GM19099 (cell line): ENCODE measurements around the gene CC2D2B.

Experiments used
- POLR2A ChIP-seq: IDR thresholded peaks from 3 replicates; pipeline ENCODE4 v1.6.1; 2011; ENCODE audit warnings: low read depth; ENCODE audit not compliant: insufficient read length; ENCODE audit errors: extremely low read depth

CC2D2B gene

DNA sequence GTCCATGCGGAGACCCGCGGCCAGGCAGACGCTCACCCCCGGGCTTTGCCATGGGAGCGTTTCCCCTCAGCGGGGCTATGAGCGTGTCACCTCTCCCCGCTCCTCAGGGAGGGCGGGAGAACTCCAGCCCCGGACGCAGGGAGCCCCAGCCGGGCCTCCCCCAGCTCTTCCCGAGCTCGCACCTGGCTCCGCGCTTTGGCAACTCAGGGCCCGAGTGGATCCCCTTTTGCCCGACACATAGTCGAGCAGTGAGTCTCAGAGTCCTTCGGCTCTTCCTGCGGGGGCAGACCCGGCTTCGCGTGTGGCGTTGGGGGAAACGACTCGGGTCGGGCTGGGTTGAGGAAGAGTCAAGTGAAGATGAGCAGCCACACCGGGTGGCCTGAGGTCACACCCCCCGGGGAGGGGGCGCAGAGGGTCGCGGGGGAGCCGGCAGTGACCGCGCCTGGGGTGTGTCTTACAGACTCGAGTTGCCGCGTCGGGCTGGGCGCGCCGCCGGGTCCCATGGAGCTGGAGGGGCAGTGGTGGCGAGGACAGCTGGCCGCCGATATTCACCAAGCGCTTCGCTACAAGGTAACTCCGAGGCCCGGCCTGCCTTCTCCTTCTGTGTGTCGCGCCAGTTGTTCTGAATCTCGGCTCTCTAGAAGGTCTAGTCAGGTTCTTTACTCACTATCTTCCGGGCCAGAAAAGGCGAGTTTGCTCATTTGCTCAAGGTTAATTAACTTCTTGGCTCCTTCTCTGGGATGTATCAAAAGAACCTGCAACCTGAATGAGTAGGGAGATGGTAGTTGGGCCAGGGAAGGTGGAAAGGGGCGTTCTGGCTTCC is 136.3 kb downstream of the CC2D2B start:
- no peak for TF ChIP-seq POLR2A

DNA sequence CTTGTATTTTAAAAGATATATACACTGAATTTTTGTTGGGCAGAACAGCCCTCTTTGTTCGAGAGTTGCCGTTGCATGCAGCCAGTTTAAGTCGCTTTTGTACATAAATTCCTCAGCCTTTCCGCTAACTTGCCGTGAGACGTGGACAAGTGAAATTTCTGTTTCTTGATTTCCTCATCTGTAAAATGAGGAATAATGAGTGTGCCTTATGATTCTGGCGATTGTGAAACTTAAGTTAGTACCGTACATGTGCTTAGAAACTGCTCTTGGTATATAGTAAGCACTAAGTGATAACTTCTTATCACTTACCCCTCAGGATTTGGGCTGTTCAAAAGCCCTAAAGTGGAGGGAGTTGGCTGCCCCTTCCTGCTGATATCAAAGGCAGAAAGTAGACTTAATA is 137.0 kb downstream of the CC2D2B start:
- TF ChIP-seq POLR2A: no peak

DNA sequence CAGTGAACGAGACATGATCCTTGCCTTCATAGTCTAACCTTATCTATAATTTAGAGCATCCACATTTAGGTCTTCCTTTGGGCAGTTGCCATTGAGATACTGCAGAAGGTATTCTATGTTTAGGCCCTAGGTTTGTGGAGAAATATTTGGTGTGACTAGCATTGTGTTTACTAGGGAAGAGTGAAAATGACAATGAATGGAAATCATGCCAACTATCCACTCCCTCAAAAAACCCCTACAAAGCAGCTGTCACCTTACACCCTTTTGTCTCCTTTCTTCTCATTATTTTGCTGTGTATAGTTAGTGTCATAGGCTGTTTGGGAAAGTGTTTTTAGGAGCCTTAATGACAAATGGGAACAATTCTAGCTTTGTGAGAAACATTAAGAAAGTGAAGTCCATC is 138.8 kb downstream of the CC2D2B start:
- no peak for TF ChIP-seq POLR2A

DNA sequence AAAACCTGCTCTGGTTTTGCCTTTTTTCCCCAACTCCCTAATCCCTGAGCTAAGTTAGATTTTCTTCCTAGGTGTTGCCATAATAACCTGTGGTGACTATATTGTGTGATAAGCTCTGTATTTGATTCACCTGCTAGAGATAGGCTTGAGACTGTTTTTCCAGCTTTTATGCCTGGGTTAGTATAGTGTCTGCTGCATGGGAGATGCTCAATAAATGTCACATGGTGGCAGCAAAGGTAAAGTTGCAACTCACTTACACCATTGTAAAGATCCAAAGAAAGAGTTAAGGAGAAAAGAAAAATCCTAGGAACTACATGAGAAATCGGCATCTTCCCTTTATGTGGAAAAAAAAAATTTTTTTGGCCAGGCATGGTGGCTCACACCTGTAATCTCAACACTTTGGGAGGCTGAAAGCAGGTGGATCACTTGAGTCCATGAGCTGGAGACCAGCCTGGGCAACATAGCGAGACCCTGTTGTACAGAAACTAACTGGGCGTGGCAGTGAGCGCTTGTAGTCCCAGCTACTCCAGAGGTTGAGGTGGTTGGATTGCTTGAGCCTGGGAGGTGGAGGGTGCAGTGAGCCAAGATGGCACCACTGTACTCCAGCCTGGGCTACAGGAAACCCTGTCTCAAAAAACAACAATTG is 139.4 kb downstream of the CC2D2B start:
- no peak for TF ChIP-seq POLR2A

DNA sequence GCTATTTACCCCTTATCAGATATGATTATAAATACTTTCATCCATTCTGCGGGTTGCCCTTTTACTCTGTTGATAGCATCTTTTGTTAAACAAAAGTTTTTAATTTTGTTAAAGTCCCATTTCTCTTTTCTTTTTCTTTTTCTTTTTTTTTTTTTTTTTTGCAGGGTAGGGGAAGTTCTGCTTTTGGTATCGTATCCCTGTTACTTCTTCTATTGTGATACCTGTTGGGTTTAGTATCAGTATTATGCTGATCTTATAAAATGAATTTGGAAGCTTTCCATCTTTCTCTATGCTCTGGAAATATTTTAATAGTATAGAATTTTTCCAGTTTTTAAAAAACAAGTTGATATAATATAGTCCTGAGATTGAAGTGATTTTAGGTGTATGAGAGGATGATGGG is 141.6 kb downstream of the CC2D2B start:
- TF ChIP-seq POLR2A: no peak

DNA sequence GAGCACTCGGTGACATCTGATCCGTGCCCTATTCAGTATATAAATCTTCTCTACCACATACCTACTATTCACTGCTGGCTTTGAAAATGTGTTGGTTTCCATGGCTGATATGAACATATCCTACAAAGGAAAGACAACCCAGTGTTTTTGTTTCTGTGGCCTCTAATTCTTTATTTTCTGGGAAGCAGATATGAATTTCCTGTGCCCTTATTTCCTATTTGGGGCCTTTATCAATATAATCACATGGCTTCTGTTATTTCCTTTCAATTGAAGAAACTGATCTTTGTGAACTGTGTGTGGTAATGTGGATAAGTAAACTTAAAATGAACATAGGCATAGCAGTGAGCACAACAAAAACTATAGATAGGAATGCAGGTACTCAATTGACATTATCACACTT is 146.2 kb downstream of the CC2D2B start:
- no peak for TF ChIP-seq POLR2A

DNA sequence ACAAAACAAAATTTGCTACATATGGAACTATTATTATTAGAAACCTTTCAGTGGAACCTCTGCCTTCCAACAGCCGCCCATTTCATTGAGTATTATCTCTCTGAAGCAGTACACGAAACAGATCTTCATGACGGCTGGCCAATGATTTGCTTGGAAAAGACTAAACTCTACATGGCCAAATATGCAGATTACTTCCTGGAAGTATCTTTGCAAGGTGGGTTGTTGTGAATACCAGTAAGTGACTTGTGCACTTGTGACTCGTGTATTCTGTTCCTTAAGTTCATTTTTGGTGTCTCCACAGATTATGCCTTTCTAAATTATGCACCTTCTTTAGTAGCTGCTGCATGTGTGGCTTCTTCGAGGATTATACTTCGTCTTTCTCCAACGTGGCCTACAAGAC is 149.0 kb downstream of the CC2D2B start:
- TF ChIP-seq POLR2A: no peak

DNA sequence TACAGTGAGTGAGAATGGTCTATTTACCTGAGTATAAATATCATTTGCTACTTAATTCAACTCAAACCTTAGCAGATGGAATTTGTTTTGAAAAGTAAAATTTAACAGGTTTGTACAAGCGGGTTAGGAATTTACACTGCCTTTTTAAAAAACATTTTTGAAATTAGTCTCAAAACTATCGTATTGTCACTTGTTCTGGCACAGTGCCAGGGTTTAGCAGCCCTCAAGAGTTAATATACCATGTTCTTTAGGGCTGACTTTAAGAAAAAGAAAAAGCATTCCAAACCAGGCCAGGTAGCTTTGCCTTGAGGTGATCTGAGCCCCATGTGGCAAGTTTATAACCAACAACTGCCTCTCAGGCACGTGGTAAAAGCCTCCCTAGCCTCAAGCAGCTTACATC is 153.5 kb downstream of the CC2D2B start:
- TF ChIP-seq POLR2A: no peak

DNA sequence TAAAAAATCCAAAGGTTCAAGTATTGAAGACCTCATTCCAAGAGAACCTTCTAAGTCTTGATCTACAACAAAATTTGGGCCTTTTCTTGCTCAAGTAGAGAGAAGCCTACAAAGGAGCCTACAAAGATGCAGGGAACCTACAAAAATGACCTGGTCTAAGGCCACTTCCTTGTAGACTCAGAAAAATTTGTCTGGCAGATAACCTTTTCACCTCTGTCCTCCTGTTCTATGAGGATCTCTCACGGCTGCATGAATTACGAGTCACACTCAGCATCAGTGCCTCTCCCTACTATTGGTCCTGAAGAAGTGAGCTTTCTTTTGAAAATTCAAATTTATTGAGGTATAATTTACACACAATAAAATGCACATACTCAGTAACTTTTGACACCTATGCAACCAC is 164.9 kb downstream of the CC2D2B start:
- no peak for TF ChIP-seq POLR2A

DNA sequence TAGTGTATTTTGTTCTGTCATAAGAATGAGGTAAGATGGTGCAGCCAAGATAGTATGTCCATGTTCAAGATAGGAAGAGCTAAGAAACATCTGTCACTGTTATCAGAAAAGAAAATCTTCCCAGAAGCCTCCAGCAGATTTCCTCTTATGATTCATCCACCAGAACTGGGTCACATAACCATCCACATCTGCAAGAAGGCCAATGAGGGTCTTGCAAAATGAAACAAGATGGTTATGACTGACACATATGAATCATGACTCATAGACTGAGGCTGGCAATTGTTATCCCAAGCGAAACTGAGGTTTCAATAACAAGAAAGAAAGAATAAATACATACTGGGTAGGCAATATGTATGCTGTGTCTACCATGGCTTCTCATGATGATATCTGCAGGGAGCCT is 165.9 kb downstream of the CC2D2B start:
- no peak for TF ChIP-seq POLR2A

DNA sequence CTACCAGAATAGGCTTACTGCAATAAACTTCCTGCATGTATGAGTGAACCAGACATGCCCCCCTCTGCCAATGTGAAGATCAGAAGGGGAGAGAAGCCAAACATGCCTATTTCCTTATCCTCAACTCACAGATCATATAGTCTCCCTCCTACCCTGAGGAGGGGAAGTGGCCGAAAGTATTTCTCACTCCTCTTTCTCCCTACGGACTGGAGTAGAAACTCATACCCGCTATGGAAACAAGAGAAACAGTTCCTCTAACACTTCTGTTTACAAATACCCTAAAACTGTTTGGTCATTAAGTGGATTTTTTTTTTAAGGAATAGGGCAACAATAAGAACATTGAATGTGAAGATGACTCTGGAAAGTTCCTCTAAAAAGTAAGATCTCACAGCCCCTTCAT is 167.0 kb downstream of the CC2D2B start:
- no peak for TF ChIP-seq POLR2A

DNA sequence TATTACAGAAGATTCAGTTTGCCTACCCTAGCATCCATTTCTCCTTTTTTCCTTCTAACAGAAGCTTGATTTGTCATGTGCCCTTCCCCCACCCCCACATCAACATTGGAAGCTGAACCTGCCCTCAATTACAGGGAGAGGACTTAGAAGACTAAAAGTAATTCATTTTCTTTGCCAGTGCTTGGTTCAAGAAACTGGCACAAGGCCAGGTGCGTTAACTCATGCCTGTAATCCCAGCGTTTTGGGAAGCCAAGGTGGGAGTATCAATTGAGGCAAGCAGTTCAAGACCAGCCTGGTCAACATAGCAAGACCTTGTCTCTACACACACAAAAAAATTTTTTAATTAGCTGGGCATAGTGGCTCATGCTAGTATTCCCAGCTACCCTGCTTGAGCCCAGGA is 168.2 kb downstream of the CC2D2B start:
- no peak for TF ChIP-seq POLR2A

DNA sequence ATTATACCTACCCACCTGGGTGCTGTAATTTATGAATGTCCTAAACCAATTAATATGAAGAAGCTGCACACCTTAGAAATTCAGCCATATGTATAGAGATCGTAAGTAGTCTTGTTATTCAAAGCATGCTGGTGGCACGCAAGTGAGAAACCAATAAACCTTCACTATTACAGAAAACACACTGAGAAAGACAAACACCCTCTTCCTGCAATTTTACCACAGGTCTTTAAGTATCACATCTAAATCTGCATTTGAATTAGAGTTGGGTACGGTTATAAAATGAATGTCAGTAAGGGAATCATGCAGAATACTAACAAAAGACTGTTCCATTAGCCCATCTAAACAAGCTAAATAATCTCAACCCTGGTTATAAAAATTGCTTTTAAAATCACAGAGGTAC is 169.4 kb downstream of the CC2D2B start:
- TF ChIP-seq POLR2A: no peak

DNA sequence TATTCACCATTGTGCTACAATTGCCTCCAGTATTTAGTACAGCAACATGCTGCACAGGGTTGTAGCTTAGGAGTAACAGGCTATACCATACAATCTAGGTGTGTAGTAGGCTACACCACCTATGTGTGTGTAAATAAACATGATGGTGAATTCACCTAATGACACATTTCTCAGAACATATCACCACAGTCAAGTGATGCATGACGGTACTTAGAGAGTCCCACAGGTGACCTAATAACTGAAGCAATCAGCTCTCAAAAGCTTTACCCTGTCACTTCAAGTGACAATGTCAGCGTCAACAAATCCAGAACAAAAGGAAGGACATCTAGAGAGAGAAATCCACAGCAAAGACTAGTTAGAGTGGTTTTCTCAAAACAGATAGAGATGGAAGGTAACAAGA is 174.4 kb downstream of the CC2D2B start:
- no peak for TF ChIP-seq POLR2A
